GM21515 (cell line): ENCODE data around the gene RIPOR2.

Experiments
- ATAC-seq: cut with Tn5 transposase; IDR thresholded peaks from one replicate; pipeline ENCODE4 v1.9.1; 2021; ENCODE audit not compliant: unreplicated experiment

The RIPOR2 gene, protein sequence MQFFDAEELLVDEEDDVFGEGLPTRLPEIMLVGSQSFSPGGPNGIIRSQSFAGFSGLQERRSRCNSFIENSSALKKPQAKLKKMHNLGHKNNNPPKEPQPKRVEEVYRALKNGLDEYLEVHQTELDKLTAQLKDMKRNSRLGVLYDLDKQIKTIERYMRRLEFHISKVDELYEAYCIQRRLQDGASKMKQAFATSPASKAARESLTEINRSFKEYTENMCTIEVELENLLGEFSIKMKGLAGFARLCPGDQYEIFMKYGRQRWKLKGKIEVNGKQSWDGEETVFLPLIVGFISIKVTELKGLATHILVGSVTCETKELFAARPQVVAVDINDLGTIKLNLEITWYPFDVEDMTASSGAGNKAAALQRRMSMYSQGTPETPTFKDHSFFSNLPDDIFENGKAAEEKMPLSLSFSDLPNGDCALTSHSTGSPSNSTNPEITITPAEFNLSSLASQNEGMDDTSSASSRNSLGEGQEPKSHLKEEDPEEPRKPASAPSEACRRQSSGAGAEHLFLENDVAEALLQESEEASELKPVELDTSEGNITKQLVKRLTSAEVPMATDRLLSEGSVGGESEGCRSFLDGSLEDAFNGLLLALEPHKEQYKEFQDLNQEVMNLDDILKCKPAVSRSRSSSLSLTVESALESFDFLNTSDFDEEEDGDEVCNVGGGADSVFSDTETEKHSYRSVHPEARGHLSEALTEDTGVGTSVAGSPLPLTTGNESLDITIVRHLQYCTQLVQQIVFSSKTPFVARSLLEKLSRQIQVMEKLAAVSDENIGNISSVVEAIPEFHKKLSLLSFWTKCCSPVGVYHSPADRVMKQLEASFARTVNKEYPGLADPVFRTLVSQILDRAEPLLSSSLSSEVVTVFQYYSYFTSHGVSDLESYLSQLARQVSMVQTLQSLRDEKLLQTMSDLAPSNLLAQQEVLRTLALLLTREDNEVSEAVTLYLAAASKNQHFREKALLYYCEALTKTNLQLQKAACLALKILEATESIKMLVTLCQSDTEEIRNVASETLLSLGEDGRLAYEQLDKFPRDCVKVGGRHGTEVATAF

DNA sequence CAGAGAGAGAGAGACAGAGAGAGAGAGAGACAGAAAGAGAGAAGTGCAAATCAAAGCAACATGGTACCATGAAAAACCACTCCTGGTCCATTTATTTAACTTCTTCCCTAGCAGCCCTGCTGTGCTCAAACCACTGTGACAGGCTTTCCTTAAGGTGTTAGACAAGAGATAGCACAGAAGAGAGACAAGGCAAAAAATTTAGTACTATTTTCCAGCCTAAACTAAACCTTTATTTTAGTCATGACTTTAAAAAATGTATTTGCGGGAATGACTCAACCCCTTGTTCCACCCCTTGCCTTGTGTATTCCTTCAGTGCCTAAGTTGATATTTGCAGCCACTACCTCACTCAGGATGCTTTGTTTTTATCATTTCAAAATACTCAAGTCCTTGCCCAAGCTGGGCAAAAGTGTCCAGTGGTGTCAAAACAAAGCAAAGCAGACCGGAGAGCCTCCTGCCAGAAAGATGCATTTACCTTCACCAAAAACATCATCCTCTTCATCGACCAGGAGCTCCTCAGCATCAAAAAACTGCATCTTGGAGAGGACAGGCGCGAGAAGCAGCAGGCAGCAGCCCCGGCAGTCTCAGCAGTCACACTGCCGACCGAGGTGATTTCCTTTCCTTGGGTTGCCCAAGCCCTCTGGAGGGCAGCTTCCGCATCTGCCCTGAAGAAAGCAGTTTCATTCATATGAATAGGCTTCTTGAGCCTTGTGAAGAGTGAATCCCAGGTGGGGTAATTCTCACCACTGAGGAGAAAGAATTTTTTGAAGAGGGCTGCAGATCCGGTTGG lies at the start of gene RIPOR2:
Gene RIPOR2 (minus strand): TSS at position 595 of the 787 bp plus-strand sequence. CDS start 62 bp downstream, at position 533.
- ATAC-seq: peak; percentile 32

DNA sequence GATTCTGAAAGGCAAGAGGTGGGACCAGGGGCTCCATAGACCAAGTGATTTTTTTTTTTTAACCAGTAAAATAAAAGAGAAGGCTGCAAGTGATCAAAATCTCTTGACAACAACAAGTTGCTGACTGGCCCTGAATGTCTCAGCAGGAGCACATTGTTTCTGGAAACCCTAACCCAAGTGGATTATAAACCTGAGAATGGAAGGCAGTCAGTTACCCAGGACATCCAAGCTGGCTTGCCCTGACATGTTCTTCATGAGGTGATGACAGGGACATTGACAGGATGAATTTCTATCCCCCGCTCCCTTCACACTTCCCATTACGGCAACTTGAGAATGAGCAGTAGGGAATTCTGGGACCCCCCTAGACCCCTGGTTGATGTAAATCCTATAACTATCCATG lies 49.6 kb upstream of the RIPOR2 start:
- no peak for ATAC-seq

DNA sequence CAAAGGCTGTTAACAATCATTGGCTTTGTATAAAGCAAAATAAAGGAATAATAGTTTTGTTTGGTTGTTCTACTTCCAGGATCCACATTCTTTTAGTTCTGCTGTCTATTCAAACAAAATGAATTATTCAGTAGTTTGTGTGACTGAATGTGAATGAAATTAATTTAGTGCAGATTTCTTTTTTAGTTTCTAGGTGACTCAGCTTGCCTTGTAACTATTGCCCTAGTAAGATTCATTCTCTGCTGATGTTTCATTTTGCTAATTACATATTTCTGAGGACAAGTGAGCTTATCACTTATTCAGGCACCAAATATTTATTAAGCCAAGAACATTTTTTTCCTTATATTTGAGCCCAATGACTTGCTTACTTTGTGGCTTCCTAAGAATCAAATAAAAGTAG lies 46.5 kb upstream of the RIPOR2 start:
- ATAC-seq: no peak

DNA sequence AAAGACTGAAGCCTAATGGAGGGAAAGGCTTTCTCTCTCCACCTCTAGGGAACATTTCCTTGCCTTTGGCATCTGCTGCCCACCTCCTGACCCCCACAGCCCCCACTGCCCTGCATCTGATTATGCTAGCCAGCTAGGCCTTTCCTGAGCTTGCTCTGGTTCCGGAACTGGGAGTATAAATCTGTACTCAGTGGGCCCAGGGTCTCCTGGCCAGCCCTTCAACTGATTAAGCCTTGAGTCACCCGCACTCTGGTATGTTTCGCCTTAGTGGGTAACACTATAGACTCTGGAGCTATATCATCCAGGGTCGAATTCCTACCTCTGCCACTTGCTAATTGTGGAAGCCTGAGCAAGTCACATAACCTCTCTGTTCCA lies 45.6 kb upstream of the RIPOR2 start:
- ATAC-seq: no peak

DNA sequence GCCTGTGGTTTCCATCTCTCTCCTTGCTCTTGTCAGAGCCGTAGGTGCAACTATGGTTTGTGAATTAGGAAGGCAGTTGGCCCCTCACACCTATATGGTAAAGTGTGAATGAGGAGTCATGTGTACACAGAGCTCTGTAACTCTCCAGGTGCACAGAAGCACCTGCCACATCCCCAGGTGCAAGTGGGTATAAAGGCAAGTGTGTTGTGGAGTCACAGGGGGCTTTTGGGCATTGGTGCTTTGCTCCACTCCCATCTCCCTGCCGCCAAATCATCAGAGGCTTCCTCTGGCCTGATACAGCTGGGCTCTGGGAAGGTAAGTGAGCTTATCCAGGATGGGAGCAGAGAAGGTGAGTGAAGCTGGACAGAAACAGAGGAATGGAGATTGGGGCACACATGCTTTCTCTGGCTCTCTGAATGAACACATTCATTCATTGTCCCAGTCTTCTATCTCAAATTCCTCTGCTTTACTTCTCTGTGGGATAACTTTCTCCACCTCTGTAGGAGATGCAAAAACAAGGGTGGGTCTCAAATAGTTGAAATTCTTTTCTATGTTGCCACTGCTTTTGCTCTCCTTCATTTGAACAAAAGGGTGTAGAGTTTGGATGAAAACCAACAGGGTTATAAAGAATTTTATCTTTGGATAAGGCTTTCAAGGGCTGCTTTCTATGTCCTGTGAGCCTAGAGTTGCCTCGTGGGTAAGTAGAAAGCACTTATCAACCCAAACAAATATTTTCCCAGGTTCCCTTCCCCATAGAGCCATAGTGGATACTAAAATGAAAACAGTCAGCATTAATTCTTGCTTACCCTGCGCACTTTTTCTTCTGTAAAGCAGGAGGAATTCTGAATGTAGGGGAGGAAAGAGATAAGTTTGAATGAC lies 45.0 kb upstream of the RIPOR2 start:
- no peak for ATAC-seq

DNA sequence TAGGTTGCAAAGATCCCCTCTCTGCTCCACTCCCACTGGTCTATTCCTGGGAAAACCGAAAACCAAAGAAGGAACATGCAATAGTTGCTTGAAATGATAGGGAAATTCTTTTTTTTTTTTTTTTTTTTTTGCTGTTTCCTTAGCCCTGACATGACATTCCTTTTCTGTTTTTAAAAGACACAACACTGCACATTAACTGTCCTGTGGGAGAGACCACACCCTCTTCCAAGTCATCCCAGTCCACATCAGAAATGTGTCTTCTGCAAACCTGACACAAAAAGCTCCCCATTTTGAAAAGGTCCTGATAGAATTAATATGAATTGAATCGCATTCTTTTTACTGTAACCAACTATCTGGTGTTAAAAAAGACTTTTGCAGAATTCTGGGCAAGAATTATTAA lies 43.4 kb upstream of the RIPOR2 start:
- no peak for ATAC-seq

DNA sequence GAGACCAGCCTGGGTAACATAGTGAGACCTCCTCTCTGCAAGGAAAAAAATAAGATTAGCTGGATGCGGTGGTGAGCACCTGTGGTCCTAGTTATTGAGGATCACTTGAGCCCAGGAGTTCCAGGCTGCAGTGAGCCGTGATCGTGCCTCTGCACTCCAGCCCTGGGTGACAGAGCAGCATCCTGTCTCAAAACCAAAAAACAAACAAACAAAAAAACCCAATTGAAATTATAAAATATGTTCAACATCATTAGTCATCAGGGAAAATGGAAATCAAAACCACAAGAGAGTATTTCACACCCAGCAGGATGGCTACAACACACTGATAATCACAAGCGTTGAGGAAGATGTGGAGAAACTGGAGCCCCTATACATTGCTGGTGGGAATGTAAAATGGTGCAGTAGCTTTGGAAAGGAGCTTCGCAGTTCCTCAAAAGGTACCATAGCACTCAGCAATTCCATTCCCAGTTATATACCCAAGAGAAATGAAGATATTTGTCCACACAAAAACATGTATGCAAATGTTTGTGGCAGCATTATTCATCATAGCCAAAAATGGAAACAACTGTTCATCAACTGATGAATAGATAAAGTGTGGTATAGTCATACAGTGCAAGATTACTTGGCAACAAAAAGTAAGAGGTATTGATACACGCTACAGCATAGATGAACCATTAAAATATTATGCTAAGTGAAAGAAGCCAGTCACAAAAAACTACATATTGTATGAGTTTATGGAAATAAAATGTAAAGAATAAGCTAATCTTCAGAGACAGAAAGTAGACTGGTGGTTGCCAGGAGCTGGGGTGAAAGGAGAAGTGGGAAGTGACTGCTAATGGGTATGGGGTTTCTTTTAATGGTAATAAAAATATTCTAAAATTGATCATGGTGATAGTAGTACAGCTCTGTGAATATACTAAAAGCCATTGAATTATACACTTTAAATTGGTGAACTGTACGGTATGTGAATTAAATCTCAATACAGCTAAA lies 38.7 kb upstream of the RIPOR2 start:
- peak; percentile 61 for ATAC-seq

DNA sequence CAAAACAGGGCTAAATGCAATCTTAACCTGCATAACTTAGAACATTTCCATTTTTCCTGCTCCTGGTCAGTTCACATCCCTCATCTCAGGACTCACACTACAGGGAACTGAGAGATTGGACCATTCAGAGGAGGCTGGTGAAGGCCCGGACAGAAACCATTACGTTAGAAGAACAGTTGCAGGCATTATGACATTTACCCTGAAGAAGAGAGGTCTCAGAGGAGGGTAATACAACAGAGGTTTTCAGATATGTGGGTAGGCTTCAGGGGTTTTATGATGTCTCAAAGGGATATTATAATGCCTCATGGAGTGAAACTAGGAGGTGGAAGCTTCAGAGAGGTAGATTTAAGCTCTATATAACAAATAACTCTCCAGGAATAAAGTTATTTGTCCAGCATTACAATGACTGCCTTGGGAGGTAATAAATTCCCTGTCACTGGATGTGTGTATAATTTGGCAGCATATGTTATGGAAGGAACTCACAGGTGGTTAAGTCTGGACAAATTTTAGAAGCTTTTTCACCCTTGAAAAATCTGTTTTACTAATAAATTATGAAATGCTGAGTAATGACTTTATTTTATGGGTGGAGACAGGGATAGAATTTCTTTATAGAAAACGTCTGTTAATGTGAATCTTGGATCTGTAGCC lies 36.7 kb upstream of the RIPOR2 start:
- no peak for ATAC-seq

DNA sequence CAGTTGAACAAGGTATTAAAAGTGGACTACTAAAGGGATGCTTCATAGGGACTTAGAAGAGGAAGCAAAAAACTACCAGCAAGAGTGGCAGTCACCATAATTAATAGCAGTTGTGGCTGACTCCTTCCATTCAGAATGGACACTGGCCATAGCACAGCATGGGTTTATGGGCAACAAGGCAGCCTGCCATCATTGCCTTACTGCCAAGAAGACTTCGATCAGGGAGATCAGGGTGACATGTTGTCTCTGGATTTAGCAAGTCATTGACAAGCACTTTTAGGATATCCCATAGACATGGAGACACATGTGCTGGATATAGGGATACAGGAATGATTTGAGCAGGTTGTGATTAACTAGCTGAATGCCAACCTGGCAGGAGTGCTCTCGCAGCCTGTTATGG lies 35.3 kb upstream of the RIPOR2 start:
- ATAC-seq: no peak

DNA sequence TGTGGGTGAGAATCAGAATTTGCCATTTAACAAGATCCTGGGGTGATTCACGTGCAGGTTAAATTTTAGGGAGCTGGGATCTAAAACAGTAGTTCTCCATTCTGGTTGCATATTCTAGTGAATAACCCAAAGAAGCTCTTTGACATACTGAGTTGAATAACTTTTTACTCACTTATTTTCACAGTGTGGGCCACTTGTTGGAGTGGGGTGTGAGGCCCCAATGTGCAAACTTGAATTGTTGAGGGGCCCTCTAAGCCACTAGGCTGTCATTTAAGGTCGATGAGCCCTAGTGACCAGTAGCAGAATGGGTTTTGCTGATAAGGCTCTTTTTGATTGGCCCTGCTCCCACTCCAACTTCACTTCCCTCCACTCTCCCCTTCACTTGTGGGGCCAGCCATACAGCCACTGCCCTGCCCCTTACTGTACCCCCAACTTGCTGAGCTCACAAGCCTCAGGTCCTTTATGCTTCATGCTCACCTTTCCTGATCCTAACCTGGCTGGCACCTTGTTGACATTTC lies 33.6 kb upstream of the RIPOR2 start:
- ATAC-seq: no peak

DNA sequence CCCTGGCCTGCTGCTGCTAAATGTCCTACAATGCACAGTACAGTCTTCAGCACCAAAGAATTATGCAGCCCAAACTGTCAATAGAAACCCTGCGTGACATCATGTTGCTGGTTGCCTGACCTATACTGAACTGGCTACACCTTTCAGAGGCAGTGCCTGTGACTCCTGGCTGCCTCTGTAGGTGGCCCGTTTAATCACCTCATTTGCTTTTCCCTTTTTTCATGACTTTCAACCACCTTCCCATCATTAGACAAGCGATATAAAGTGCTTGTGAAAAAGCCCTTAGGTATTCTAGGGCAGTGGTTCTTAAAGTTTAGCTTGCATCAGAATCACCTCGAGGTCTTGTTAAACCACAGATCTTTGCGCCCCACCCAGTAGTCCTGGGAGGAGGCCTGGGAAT lies 33.0 kb upstream of the RIPOR2 start:
- ATAC-seq: no peak

DNA sequence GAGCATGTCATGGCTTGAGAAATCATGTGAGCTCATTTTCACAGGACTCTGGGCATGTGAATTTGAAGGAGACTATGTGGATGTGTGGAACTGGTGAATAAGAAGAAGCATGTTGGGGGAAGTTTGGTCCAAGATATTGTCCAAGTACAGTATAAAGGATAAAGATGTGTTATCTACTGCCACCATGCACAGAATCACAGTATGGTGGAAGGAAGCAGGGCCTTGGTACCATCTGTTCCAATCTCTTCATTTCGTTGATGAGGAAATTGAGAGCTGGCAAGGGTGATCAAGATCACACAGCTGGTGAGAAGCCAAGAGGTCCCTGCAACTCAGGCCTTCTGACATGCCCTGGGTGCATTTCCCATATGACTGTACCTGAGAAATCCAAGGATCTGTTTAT lies 31.5 kb upstream of the RIPOR2 start:
- ATAC-seq: no peak

DNA sequence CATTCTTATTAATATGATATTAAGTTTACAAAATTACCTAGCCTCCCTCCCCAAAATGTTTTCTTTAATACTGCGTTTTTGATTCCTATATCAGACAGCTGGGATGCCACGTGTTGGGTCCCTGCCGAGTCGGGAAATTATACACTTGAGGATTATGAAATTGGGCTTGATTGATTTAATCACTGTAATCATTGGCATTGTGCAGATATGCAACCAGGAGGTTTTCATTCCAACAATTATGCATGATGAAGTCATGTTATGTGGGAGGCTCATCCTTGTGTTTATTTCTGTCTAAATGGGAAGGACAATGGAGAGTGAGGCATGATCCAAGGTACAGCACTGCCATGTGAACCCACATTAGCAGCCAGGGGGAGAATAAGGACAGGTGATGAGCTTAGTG lies 30.6 kb upstream of the RIPOR2 start:
- no peak for ATAC-seq

DNA sequence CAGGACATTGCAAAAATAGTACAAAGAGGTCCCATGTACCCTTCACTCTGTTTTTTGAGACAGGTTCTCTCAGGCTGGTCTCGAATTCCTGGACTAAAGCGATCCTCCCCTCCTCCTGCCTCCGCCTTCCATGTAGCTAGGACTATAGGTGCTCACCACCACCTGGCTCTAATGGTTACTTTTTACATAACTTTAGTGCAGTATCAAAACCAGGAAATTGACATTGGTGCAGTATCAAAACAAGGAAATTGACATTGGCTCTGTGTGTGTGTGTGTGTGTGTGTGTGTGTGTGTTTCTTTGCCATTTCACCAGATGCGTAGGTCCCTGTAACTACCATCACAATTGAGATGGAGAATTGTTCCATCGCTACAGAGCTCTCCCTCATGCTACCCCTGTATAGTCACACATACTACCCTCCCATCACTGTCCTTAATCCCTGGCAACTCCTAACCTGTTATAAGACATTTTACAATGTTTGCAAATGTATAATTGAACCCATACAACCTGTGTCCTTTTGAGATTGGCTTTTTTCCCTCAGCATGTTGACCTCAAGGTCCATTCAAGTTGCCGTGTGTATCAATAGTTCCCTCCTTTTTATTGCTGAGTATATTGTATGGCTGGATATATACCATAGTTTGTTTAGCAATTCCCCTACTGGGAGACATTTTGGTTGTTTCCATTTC lies 28.3 kb upstream of the RIPOR2 start:
- no peak for ATAC-seq

DNA sequence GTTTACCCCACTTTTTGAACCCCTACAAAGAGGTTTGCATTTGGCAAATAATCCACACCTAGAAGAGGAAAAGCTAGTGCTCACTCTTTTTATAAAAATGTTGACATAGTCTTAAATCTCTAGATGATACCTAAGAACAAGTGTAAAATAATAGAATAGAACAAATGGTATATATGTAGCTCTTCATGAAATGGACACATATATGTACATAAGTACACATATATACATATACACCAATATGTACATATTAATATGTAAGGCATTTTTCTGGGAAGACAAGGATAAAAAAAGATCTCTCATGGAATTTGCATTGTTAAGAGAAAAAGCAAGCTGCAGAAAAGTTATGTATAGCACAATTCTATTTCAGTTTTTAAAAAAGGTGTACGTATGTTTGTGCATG lies 27.6 kb upstream of the RIPOR2 start:
- ATAC-seq: no peak

DNA sequence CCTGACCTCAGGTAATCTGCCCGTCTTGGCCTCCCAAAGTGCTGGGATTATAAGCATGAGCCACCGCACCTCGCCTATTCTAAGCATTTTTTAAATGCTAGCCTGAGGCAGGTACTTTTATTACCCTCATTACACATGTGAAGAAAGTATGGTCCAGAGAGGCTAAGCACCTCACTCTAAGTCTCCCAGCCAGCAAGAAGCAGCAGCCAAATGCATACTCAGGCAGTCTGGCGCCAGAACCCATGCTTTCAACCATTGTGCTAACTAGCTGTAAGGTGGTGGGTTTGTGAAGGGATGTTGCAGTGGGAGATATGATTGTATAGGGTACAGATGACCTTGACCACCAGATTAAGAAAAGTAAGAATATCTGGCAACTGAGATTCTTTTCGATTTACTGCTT lies 26.1 kb upstream of the RIPOR2 start:
- no peak for ATAC-seq

DNA sequence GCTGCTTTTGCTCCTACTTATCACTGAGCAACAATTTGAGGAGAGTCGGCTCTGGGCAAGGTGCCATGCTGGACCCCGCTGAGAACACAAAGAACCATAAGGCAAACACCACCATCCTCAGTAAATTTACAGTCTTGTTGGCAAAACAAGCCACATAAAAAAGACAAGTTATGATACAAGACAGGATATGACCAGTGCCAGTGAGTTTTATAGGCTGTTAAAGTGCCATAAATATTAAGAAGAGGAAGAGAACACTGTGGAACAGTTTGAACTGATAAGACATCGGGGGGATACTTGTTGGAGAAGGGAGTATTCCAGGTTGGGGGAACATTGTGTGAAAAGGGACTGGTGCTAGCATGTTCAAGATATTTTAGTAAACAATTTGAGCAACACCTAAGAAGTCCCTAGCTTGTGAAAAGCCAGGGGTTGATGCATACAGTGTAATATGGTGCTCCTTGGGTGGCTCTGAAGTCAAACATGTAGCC lies 25.3 kb upstream of the RIPOR2 start:
- no peak for ATAC-seq
